Panc1 (cell line): ENCODE results near the gene PCF11. TPM values are rescaled to one million over a fixed set of nuclear protein-coding genes. Genes with fewer than 3 reads are reported as not detected.
A peak's percentile ranks its signal among the peaks of the same experiment; 100 is the strongest.

Experiments
- ATAC-seq: fragments of 200-7000 bp; cut with Tn5 transposase; 2 replicates; pipeline ENCODE4 v1.9.1; 2020; ENCODE audit warnings: mild to moderate bottlenecking, moderate library complexity
- BruUV-seq: library from RNA; stranded (reverse); fragments of 400-500 nt; replicated peaks from 2 replicates; lab custom pipeline; 2021; lab: Mats Ljungman, UMichigan
- CTCF ChIA-PET: fragments of 300-600 bp; sonication (Branson Sonifier 250); formaldehyde crosslinking; loops from one replicate; lab custom pipeline; 2022; ENCODE audit warnings: antibody characterized with exemption; lab: Charles Lee
- POLR2A ChIA-PET: fragments of 300-600 bp; sonication (Branson Sonifier 250); formaldehyde crosslinking; loops from one replicate; lab custom pipeline; 2022; ENCODE audit warnings: antibody characterized with exemption; lab: Charles Lee
- DNase-seq: peaks from one replicate; pipeline ENCODE4 v3.0.0-alpha.2; 2010; ENCODE audit warnings: low read depth, low spot score
- H3K27ac ChIP-seq: 2 replicates; pipeline ENCODE4 v1.5.1; 2011; ENCODE audit warnings: mild to moderate bottlenecking, low read length, inconsistent platforms
- H3K27me3 ChIP-seq: fragments of 200-500 bp; sonication (Bioruptor generic); 2 replicates; pipeline ENCODE4 v1.6.0; 2014; ENCODE audit warnings: low read length, inconsistent platforms; ENCODE audit not compliant: control insufficient read depth, insufficient read depth
- H3K36me3 ChIP-seq: fragments of 200-500 bp; sonication (Bioruptor generic); 2 replicates; pipeline ENCODE4 v1.5.1; 2014; ENCODE audit warnings: inconsistent platforms, mild to moderate bottlenecking, low read length, moderate library complexity; ENCODE audit not compliant: control insufficient read depth, insufficient read depth
- H3K4me1 ChIP-seq: 2 replicates; pipeline ENCODE4 v1.5.1; 2011; ENCODE audit warnings: inconsistent platforms, mild to moderate bottlenecking, low read length, moderate library complexity; ENCODE audit not compliant: control insufficient read depth, insufficient read depth
- H3K4me3 ChIP-seq, 2 experiments: 2 replicates each; pipeline ENCODE4 v1.5.1; 2011 to 2012; ENCODE audit warnings: low read depth in 2 of 2, low read length in 2 of 2, mild to moderate bottlenecking in 2 of 2, inconsistent platforms in 1 of 2, moderate library complexity in 1 of 2
- H3K9me3 ChIP-seq: fragments of 200-500 bp; sonication (Bioruptor generic); 2 replicates; pipeline ENCODE4 v1.5.1; 2014; ENCODE audit warnings: low read depth, mild to moderate bottlenecking, inconsistent platforms, low read length, moderate library complexity; ENCODE audit not compliant: control insufficient read depth, insufficient read depth
- POLR2AphosphoS5 ChIP-seq: IDR thresholded peaks from 2 replicates; pipeline ENCODE4 v1.6.1; 2012; ENCODE audit warnings: mild to moderate bottlenecking, low read depth, low read length, moderate library complexity
- SIN3A ChIP-seq: IDR thresholded peaks from 2 replicates; pipeline ENCODE4 v1.6.1; 2012; ENCODE audit warnings: low read depth, mild to moderate bottlenecking, low read length, moderate library complexity, borderline replicate concordance; ENCODE audit not compliant: insufficient read depth
- TCF7L2 ChIP-seq: IDR thresholded peaks from 2 replicates; pipeline ENCODE4 v1.6.1; 2011; ENCODE audit warnings: mild to moderate bottlenecking, low read depth, low read length, inconsistent platforms
- in situ Hi-C: cut with HindIII; loops from 2 replicates; pipeline ENCODE4 v1.10.0; 2016; ENCODE audit warnings: low sequenced_read_pairs, low pct_unique_long_range_greater_than_20kb
- intact Hi-C: fragments of 100-400 bp; cut with micrococcal nuclease; formaldehyde crosslinking; loops from one replicate; pipeline ENCODE4 v1.10.0; 2022; ENCODE audit not compliant: unreplicated experiment
- total RNA-seq: library from RNA; stranded (reverse); gene quantifications from one replicate; pipeline ENCODE4 v1.2.1, GENCODE V29; 2021; ENCODE audit not compliant: unreplicated experiment
- TF ChIP-seq, protein P1 (sequence below), 2 experiments: IDR thresholded peaks; 2 replicates each; pipeline ENCODE4 v1.6.1; 2011 to 2012; ENCODE audit warnings: low read depth in 2 of 2, control low read depth in 1 of 2, low read length in 1 of 2, mild to moderate bottlenecking in 1 of 2, moderate library complexity in 1 of 2; ENCODE audit not compliant: insufficient read depth in 1 of 2
- TF ChIP-seq, protein P2 (sequence below): fragments of 450-650 bp; IDR thresholded peaks from 2 replicates; pipeline ENCODE4 v1.5.1; 2017; ENCODE audit warnings: mild to moderate bottlenecking

PCF11 gene
- total RNA-seq, 1 experiment from 2014 or later = 56.6 TPM

DNA sequence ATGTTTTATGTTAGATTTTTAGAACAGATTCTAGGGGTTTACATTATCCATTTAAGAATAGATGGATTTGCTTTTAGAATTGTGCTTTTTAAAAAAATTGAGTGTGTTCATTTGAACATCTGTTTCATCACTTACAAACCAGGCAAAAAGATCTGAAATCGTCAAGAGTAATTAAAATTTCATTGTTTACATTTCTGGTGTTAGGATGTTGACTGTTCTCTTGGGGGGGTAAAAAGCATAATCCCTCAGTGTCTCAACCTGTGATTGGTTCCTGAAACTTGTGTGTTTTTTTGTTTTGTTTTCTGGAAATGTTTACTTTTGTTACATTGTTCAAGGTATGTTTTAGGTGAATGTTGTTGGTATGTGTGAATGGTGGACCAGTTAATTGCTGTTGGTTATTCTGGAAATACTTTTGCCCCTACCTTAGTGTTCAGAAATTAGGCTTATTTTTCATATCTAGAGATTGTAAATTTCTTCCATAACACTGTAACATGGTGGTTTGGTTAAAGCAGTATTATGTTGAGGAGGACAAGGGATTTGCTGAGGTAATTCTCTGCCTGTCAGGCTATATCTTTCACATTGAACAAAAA, 4.8 kb downstream of the PCF11 start:
- ATAC-seq (no peak), DNase-seq (no peak)
- POLR2A ChIA-PET = no interaction called here
- intact Hi-C loops = no loop called here
- BruUV-seq = no TSS peak
- Histone ChIP-seq H3K27ac (peak overlapping the region; percentile 0; the same call in 1 of the 2 replicates), H3K27me3 (no peaks in the 10 kb centered on the region), H3K36me3 (peaks cover 66% of the 10 kb centered on the region), H3K4me3 (no peak overlapping the region), H3K4me1 (peaks cover 23% of the 10 kb centered on the region), H3K9me3 (no peaks in the 10 kb centered on the region)
- in situ Hi-C loops = no loop called here
- CTCF ChIA-PET = no interaction called here
- TF ChIP-seq, protein P1, sequence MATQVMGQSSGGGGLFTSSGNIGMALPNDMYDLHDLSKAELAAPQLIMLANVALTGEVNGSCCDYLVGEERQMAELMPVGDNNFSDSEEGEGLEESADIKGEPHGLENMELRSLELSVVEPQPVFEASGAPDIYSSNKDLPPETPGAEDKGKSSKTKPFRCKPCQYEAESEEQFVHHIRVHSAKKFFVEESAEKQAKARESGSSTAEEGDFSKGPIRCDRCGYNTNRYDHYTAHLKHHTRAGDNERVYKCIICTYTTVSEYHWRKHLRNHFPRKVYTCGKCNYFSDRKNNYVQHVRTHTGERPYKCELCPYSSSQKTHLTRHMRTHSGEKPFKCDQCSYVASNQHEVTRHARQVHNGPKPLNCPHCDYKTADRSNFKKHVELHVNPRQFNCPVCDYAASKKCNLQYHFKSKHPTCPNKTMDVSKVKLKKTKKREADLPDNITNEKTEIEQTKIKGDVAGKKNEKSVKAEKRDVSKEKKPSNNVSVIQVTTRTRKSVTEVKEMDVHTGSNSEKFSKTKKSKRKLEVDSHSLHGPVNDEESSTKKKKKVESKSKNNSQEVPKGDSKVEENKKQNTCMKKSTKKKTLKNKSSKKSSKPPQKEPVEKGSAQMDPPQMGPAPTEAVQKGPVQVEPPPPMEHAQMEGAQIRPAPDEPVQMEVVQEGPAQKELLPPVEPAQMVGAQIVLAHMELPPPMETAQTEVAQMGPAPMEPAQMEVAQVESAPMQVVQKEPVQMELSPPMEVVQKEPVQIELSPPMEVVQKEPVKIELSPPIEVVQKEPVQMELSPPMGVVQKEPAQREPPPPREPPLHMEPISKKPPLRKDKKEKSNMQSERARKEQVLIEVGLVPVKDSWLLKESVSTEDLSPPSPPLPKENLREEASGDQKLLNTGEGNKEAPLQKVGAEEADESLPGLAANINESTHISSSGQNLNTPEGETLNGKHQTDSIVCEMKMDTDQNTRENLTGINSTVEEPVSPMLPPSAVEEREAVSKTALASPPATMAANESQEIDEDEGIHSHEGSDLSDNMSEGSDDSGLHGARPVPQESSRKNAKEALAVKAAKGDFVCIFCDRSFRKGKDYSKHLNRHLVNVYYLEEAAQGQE (IDR thresholded peaks at IDR 0.05; ENCODE audit: insufficient read depth in 1 of 2, low read depth in 2 of 2, low read length in 1 of 2) = no peak
- TF ChIP-seq POLR2AphosphoS5 (no peak; the same call in 1 of the 2 replicates), TCF7L2 (no peak), SIN3A (no peak)
- TF ChIP-seq, protein P2, sequence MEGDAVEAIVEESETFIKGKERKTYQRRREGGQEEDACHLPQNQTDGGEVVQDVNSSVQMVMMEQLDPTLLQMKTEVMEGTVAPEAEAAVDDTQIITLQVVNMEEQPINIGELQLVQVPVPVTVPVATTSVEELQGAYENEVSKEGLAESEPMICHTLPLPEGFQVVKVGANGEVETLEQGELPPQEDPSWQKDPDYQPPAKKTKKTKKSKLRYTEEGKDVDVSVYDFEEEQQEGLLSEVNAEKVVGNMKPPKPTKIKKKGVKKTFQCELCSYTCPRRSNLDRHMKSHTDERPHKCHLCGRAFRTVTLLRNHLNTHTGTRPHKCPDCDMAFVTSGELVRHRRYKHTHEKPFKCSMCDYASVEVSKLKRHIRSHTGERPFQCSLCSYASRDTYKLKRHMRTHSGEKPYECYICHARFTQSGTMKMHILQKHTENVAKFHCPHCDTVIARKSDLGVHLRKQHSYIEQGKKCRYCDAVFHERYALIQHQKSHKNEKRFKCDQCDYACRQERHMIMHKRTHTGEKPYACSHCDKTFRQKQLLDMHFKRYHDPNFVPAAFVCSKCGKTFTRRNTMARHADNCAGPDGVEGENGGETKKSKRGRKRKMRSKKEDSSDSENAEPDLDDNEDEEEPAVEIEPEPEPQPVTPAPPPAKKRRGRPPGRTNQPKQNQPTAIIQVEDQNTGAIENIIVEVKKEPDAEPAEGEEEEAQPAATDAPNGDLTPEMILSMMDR = no peak

DNA sequence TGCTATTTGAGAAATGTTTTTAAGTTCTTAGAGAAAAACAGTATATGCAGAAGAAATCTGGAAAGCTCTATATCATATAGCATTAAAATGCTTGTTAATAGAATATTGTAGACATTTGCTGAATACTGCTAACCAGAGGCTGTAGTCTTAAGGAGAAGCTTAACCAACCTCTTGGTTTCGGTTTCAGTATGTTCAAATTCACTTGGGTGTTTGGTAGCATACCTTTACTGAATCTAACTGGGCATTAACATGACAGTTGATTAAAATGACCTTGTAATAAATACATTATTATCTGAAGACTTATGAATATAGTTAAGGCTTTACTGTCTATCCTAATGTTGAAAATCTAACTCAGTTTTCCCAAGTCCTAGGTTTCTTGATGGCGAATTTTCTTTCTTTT, 5.4 kb downstream of the PCF11 start:
- in situ Hi-C loops (no loop called here), intact Hi-C loops (no loop called here)
- TF ChIP-seq TCF7L2 = no peak
- TF ChIP-seq, protein P2 = no peak
- TF ChIP-seq POLR2AphosphoS5 = no peak
- no peak for TF ChIP-seq SIN3A
- TF ChIP-seq, protein P1 (IDR thresholded peaks at IDR 0.05; ENCODE audit: insufficient read depth in 1 of 2, low read depth in 2 of 2, low read length in 1 of 2) = no peak
- DNase-seq (no peak), ATAC-seq (no peak)
- peaks cover 73% of the 10 kb centered on the region for H3K36me3 ChIP-seq
- H3K9me3 ChIP-seq = no peaks in the 10 kb centered on the region
- no peak overlapping the region for H3K4me3 ChIP-seq
- ChIA-PET POLR2A (no interaction called here), CTCF (no interaction called here)
- H3K27ac ChIP-seq = no peak overlapping the region
- peaks cover 23% of the 10 kb centered on the region for H3K4me1 ChIP-seq
- no peaks in the 10 kb centered on the region for H3K27me3 ChIP-seq
- no TSS peak for BruUV-seq
